Measurements from ENCODE around the gene MKKS. TPM values are rescaled to one million over a fixed set of nuclear protein-coding genes. Genes with fewer than 3 reads are reported as not detected.

MKKS gene
- total RNA-seq, 1 experiment from 2014 or later = 10.6 TPM

DNA sequence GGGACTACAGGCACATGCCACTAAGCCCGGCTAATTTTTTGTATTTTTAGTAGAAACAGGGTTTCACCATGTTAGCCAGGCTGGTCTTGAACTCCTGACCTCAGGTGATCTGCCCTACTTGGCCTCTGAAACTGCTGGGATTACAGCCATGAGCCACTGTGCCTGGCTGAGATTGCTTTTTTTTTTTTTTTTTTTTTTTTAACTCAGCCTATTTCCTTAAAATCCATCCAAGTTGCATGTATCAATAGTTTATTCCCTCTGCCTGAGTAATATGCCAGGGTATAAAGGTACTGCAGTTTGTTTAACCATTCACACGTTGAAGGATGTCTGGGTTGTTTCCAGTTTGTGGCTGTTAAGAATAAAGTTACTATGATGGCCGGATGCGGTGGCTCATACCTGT lies 11.7 kb upstream of the MKKS start:
- Histone ChIP-seq H3K27ac (ENCODE audit: insufficient read length, low read depth, low read length) (no peak overlapping the region), H2BK12ac (ENCODE audit: insufficient read length, low read depth, low read length) (no peak overlapping the region), H2AFZ (ENCODE audit: low read length) (no peak overlapping the region), H4K5ac (ENCODE audit: insufficient read length, low read depth, low read length) (no peak overlapping the region), H3K23me2 (ENCODE audit: insufficient read length, low read depth, low read length, poor library complexity, severe bottlenecking) (no peaks in the 10 kb centered on the region), H3K23ac (ENCODE audit: insufficient read length, low read depth, low read length) (no peak overlapping the region), H3T11ph (ENCODE audit: low read length) (no peak overlapping the region), H3K4ac (ENCODE audit: low read depth, low read length) (no peak overlapping the region), H2AK5ac (ENCODE audit: insufficient read length, low read length) (no peak overlapping the region), H2BK20ac (ENCODE audit: low read depth, low read length, poor library complexity, severe bottlenecking) (no peak overlapping the region), H4K8ac (replicated peaks; ENCODE audit: insufficient read length, low read depth, low read length) (no peak overlapping the region), H3K79me1 (ENCODE audit: insufficient read depth, low read depth, low read length, poor library complexity, severe bottlenecking) (peaks cover 4% of the 10 kb centered on the region), H3K56ac (ENCODE audit: insufficient read length, low read depth, low read length) (no peak overlapping the region), H2BK5ac (ENCODE audit: insufficient read length, low read length) (no peak overlapping the region), H3K14ac (ENCODE audit: insufficient read depth, low read length) (no peak overlapping the region), H2BK15ac (ENCODE audit: low read depth, low read length) (no peak overlapping the region), H3K4me1 (ENCODE audit: insufficient read depth, low read length) (no peaks in the 10 kb centered on the region), H3K79me2 (ENCODE audit: insufficient read depth, low read length) (peaks cover 4% of the 10 kb centered on the region; the same call in 1 of the 2 replicates), H3K4me2 (ENCODE audit: insufficient read depth, insufficient read length, low read length) (no peak overlapping the region), H3K9me3 (ENCODE audit: control insufficient read depth, low read depth, low read length) (no peaks in the 10 kb centered on the region), H3K9ac (ENCODE audit: extremely low read depth, insufficient read length, low read length) (no peak overlapping the region), H2BK120ac (ENCODE audit: low read depth, low read length, poor library complexity, severe bottlenecking) (no peak overlapping the region), H3K27me3 (ENCODE audit: insufficient read depth, low read length) (no peaks in the 10 kb centered on the region), H4K20me1 (ENCODE audit: control insufficient read depth, insufficient read depth, insufficient read length) (no peaks in the 10 kb centered on the region), H4K91ac (ENCODE audit: insufficient read length, low read depth, low read length) (no peak overlapping the region), H3K18ac (ENCODE audit: insufficient read length, low read depth, low read length) (no peak overlapping the region)
- no peak for DNase-seq
- no peaks in the 10 kb centered on the region; a peak in 1 of 7 replicates for H3K36me3 Mint-ChIP-seq (ENCODE audit: insufficient read depth in 1 of 3, low read depth in 3 of 3)
- TF ChIP-seq CTCF (conservative IDR thresholded peaks at IDR 0.05) = no peak
- no CpG with 5 or more reads among the region's 4 CpGs for WGBS (ENCODE audit: extremely low coverage, insufficient read length, low lambda C conversion rate)
- no peaks in the 10 kb centered on the region for H3K27me3 Mint-ChIP-seq (ENCODE audit: low read depth)
- H3K27ac Mint-ChIP-seq = no peak overlapping the region
- peaks cover 12 to 20% of the 10 kb centered on the region in 2 experiments for H3K4me1 Mint-ChIP-seq
- H3K9me3 Mint-ChIP-seq = no peaks in the 10 kb centered on the region
- H3K4me3 Mint-ChIP-seq = no peak overlapping the region
